ENCODE results near the gene METTL27.
A peak's percentile ranks its signal among the peaks of the same experiment; 100 is the strongest.
"Not testable (repeated sequence)": the region's sequence is repeated elsewhere in the genome, so short reads cannot be mapped to it uniquely, and the experiment has no call there.

METTL27 gene

GRCh38 chr7:73842067-73842976, at the start of gene METTL27:
METTL27 (minus strand) TSS chr7:73842516; CDS start chr7:73842140, 376 bp downstream.
- peak; percentile 72 to 79 for DNase-seq (ENCODE audit: extremely low read depth in 1 of 2, low read depth in 1 of 2)

- DNase-seq (ENCODE audit: extremely low read depth in 1 of 2, low read depth in 1 of 2), result no peak
Observed at GRCh38 chr7:73891178-73891885, 49.0 kb upstream of the METTL27 start.

DNA sequence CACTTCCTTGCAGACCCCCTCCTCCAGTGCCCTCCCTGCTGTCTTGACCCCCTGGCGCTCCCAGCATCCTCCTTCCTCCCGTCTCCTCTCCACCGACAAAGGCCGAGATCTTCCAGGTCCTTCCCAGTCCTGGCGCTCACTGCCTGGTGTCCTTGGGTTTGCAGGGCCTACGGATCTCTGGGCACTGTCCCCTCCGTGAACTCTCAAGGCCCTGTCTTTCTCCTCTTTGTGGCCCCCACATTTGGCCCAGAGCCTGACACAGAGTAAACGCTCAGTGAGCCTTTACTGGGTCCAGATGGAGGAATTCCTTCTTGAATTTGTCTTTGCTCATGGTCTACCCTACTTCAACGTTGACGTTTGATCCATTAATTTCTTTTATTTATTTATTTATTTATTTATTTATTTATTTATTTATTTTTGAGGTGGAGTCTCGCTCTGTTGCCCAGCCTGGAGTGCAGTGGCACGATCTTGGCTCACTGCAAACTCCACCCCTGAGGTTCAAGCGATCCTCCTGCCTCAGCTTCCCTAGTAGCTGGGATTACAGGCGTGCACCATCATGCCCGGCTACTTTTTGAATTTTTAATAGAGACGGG, 48.3 kb upstream of the METTL27 start:
- DNase-seq (ENCODE audit: extremely low read depth in 1 of 2, low read depth in 1 of 2), result no peak

DNA sequence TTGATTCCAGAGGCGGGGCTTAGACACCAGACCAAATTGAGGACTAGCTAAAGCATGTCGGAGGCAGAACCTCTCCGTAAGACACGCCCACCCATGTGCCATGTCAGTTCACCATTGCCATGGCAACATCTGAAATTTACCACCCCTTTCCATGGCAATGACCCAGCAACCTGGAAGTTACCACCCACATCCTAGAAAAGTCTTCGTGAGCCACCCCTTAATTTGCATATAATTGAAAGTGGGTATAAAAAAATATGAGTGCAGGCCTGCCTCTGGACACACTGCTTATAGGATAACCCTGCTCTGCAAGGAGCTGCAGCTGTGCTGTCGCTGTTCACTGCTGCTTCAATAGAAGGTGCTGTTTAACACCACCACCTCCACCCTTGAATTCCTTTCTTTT, 46.6 kb upstream of the METTL27 start:
- DNase-seq (ENCODE audit: extremely low read depth in 1 of 2, low read depth in 1 of 2), result no peak

DNA sequence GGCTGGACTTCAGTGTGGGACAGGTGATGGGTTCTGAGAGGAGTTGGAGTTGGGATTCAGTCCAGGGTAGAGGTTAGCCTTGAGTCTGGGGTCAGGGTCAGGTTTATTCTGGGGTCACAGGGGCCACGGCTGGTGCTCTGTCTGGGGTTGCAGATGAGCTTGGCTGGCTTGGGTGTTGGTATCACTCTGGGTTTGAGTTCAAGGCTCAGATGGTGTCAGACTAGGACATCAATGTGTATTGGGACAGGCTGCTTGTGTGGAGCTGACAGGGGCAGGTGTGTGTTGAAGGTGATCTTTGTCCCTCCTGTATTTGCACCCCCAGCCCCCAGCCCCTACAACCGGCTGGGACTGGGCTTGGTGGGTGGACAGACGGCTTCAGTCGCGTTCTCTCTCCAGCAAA, 45.4 kb upstream of the METTL27 start:
- no peak for DNase-seq (ENCODE audit: extremely low read depth in 1 of 2, low read depth in 1 of 2)

GRCh38 chr7:73885975-73886798, 43.9 kb upstream of the METTL27 start:
- no peak for DNase-seq (ENCODE audit: extremely low read depth in 1 of 2, low read depth in 1 of 2)

GRCh38 chr7:73885433-73885974, 43.2 kb upstream of the METTL27 start:
- DNase-seq (ENCODE audit: extremely low read depth in 1 of 2, low read depth in 1 of 2), result no peak

DNA sequence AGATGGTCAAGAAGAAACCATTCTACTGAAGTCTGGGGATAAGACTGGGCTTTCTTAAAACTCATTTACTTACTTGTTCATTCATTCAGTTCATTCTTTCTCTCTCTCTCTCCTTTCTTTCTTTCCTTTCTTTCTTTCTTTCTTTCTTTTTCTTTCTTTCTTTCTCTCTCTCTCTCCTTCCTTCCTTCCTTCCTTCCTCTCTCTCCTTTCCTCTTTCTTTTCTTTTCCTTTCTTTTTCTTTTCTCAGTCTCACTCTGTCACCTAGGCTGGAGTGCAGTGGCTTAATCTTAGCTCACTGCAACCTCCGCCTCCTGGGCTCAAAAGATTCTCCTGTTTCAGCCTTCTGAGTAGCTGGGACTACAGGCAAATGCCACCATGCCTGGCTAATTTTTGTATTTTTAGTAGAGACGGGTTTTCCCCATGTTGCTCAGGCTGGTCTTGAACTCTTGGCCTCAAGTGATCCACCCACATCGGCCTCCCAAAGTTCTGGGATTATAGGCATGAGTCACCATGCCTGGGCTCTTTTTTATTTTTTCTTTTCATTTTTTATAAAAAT, 42.6 kb upstream of the METTL27 start:
- DNase-seq (ENCODE audit: extremely low read depth in 1 of 2, low read depth in 1 of 2), result not testable (repeated sequence)

- no peak for DNase-seq (ENCODE audit: extremely low read depth in 1 of 2, low read depth in 1 of 2)
Observed at GRCh38 chr7:73882047-73882402, 39.7 kb upstream of the METTL27 start.

GRCh38 chr7:73881352-73882046, 39.2 kb upstream of the METTL27 start:
- DNase-seq (ENCODE audit: extremely low read depth in 1 of 2, low read depth in 1 of 2), result no peak

- no peak for DNase-seq (ENCODE audit: extremely low read depth in 1 of 2, low read depth in 1 of 2)
Observed at GRCh38 chr7:73880755-73881328, 38.5 kb upstream of the METTL27 start.

DNA sequence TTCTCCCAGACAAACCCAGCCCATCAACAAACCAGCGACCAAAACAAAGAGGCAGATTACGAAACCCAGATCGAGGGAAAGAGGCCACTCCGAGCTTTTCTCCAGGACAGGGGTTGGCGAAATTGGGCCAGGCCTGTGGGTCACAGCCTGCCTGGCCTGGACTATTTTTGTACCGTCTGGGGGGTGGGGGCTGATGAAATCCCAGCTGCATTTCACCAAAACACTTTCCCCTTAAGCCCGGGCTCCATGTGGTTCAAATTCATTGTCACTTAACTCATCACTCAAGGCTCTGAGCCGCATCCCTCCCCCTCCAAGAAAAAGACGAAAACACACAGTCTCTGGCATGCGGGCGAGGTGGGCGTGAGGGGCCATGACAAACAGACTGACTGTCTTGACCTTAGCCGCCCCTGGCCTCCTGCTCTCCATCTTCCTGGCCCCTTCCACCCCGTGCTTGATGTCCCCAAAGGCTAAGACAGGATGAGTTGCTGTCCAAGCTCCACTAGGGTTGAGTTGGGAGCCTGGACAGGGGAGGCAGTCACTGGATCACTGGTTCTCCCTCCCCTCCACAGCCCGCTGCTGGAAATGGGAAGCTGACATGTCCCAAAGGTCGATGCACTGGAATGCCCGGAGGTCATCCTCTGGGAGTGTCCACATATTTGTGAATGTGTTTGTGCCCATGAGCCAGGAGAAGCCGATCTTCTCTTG, 37.8 kb upstream of the METTL27 start:
- no peak for DNase-seq (ENCODE audit: extremely low read depth in 1 of 2, low read depth in 1 of 2)

- no peak for DNase-seq (ENCODE audit: extremely low read depth in 1 of 2, low read depth in 1 of 2)
Observed at GRCh38 chr7:73876973-73877372, 34.7 kb upstream of the METTL27 start.

- DNase-seq (ENCODE audit: extremely low read depth in 1 of 2, low read depth in 1 of 2), result no peak
Observed at GRCh38 chr7:73876361-73876760, 34.0 kb upstream of the METTL27 start.

- no peak for DNase-seq (ENCODE audit: extremely low read depth in 1 of 2, low read depth in 1 of 2)
Observed at GRCh38 chr7:73872056-73872908, 30.0 kb upstream of the METTL27 start.

GRCh38 chr7:73871163-73872011, 29.1 kb upstream of the METTL27 start:
- DNase-seq (ENCODE audit: extremely low read depth in 1 of 2, low read depth in 1 of 2), result no peak

DNA sequence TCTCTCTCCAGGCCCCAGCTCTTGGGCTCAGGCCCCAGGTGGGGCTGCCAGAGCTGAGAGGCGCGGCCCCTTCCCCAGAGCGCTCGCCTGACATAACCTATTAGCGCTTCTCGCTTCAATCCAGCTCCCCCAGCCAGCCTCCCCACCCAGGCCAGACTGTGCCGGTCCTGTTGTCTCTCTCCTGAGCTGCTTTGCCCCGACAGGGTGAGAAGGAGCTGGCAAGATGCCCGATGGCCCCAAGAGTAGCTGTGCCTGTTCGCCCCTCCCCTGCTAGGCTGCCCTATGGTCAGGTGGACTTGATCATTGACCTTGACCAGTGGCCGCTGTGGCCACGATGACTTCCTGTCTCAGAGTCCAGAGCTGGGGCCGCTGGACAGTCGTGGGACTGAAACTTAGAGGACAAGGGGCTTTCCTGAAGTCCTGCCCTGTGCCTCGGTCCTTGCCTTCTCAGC, 27.8 kb upstream of the METTL27 start:
- no peak for DNase-seq (ENCODE audit: extremely low read depth in 1 of 2, low read depth in 1 of 2)

Data from activated CD8-positive, alpha-beta memory T cell treated with anti-CD3 and anti-CD28 coated beads for 1 hour (primary cell).